NT2/D1 (cell line): ENCODE measurements around the gene ADAM22.
"Not testable (repeated sequence)": the region's sequence is repeated elsewhere in the genome, so short reads cannot be mapped to it uniquely, and the experiment has no call there.

Experiments
- DNase-seq: peaks from one replicate; pipeline ENCODE4 v3.0.0-alpha.2; 2011; ENCODE audit warnings: low read depth, low spot score
- H3K27me3 ChIP-seq: 2 replicates; pipeline ENCODE4 v1.6.0; 2011; ENCODE audit warnings: mild to moderate bottlenecking; ENCODE audit not compliant: insufficient read length, insufficient read depth
- H3K36me3 ChIP-seq: 2 replicates; pipeline ENCODE4 v1.6.1; 2011; ENCODE audit warnings: mild to moderate bottlenecking, low read length, mixed read lengths; ENCODE audit not compliant: insufficient read depth, insufficient read length
- H3K4me1 ChIP-seq: 2 replicates; pipeline ENCODE4 v1.5.1; 2011; ENCODE audit not compliant: insufficient read depth, insufficient read length
- H3K4me3 ChIP-seq: 2 replicates; pipeline ENCODE4 v1.5.1; 2011; ENCODE audit warnings: low read depth; ENCODE audit not compliant: insufficient read length
- H3K9ac ChIP-seq: 2 replicates; pipeline ENCODE4 v1.6.0; 2011; ENCODE audit warnings: low read depth; ENCODE audit not compliant: insufficient read length
- H3K9me3 ChIP-seq: 2 replicates; pipeline ENCODE4 v1.5.1; 2011; ENCODE audit warnings: mild to moderate bottlenecking, low read length; ENCODE audit not compliant: insufficient read depth
- SUZ12 ChIP-seq: IDR thresholded peaks from 2 replicates; pipeline ENCODE4 v1.6.1; 2011; ENCODE audit not compliant: insufficient read length, insufficient read depth; ENCODE audit errors: extremely low read depth
- YY1 ChIP-seq: IDR thresholded peaks from 2 replicates; pipeline ENCODE4 v1.6.1; 2011; ENCODE audit not compliant: insufficient read length, insufficient read depth
- ZNF274 ChIP-seq: IDR thresholded peaks from 2 replicates; pipeline ENCODE4 v1.6.1; 2011; ENCODE audit warnings: mild to moderate bottlenecking, low read depth, low read length

ADAM22 gene, protein sequence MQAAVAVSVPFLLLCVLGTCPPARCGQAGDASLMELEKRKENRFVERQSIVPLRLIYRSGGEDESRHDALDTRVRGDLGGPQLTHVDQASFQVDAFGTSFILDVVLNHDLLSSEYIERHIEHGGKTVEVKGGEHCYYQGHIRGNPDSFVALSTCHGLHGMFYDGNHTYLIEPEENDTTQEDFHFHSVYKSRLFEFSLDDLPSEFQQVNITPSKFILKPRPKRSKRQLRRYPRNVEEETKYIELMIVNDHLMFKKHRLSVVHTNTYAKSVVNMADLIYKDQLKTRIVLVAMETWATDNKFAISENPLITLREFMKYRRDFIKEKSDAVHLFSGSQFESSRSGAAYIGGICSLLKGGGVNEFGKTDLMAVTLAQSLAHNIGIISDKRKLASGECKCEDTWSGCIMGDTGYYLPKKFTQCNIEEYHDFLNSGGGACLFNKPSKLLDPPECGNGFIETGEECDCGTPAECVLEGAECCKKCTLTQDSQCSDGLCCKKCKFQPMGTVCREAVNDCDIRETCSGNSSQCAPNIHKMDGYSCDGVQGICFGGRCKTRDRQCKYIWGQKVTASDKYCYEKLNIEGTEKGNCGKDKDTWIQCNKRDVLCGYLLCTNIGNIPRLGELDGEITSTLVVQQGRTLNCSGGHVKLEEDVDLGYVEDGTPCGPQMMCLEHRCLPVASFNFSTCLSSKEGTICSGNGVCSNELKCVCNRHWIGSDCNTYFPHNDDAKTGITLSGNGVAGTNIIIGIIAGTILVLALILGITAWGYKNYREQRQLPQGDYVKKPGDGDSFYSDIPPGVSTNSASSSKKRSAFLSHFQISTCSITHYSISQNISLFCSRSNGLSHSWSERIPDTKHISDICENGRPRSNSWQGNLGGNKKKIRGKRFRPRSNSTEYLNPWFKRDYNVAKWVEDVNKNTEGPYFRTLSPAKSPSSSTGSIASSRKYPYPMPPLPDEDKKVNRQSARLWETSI

GRCh38 chr7:87933953-87934698, at the start of gene ADAM22:
Gene ADAM22 (plus strand): TSS chr7:87934251. CDS start chr7:87934466, 215 bp downstream.
- H3K36me3 ChIP-seq, result no peaks in the 10 kb centered on the region
- peak within 1 kb of the TSS; percentile 91 for H3K9ac ChIP-seq
- H3K4me3 ChIP-seq, result peak within 1 kb of the TSS; percentile 75
- no peaks in the 10 kb centered on the region for H3K4me1 ChIP-seq
- no peaks in the 10 kb centered on the region for H3K9me3 ChIP-seq
- peak; percentile 89 for DNase-seq
- TF ChIP-seq ZNF274 (no peak), YY1 (no peak), SUZ12 (no peak)
- peaks cover 20% of the 10 kb centered on the region for H3K27me3 ChIP-seq

DNA sequence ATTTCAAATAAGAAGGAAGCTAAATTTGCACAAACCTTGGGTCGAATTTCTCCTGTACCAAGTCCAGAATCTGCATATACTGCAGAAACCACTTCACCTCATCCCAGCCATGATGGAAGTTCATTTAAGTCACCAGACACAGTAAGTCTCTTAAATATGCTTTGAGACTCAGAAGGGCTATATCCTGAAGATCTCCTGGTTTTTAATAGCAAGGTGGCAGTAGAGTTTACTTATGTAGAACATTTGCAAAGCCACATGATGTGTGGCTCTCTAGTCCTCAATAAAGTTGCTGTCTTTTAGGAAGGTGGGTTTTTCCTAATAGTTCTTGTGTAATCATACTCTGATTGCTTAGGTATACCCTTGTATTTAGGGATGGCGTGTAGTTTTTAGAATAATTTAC, 49.0 kb upstream of the ADAM22 start:
- no peak for TF ChIP-seq ZNF274
- no peak for TF ChIP-seq SUZ12
- TF ChIP-seq YY1, result no peak
- Histone ChIP-seq H3K36me3 (peaks cover 66% of the 10 kb centered on the region), H3K9ac (no peak overlapping the region), H3K9me3 (no peaks in the 10 kb centered on the region), H3K4me3 (no peak overlapping the region), H3K4me1 (no peaks in the 10 kb centered on the region), H3K27me3 (no peaks in the 10 kb centered on the region)
- DNase-seq, result no peak

DNA sequence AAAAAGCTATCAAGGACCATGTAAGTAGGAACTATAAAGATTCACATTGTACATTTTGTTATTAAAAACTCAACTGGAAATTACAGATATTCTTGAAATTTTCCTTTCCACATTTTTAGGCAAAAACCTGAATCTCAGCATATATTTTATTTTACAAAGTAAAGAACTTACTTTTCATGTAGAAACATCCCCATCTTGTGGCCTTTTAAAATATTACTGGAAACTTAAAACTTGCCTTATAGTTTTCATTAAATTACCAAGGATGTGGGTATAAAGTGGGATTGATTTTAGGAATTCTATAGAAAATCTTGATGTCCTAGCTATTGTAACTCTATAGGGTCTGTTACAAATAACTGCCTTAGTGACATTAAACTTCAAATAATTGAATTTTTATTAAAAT, 47.2 kb upstream of the ADAM22 start:
- no peak for DNase-seq
- TF ChIP-seq SUZ12, result no peak
- no peak for TF ChIP-seq ZNF274
- no peak for TF ChIP-seq YY1
- H3K36me3 ChIP-seq, result peaks cover 55% of the 10 kb centered on the region
- no peaks in the 10 kb centered on the region for H3K4me1 ChIP-seq
- H3K4me3 ChIP-seq, result no peak overlapping the region
- no peaks in the 10 kb centered on the region for H3K9me3 ChIP-seq
- no peak overlapping the region for H3K9ac ChIP-seq
- H3K27me3 ChIP-seq, result no peaks in the 10 kb centered on the region

DNA sequence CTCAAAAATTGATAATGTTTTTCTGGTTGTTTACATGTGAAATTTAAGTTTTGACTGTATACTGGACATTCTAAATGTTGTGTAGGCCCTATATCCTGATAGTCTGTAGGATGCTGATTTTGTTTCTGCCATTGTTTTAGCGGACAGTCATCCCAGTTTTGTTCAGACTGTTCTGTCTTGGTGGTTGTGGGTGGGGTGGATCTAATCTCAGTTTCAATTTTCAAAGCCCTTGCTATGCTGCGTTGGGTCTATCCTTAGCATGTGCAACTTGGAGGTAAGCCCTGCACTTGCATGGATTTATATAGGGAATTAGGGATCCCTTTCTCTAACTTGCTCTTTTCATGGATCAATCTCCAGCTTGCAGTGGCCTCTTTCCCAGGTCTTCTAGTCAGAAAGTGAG, 38.7 kb upstream of the ADAM22 start:
- peaks cover 37% of the 10 kb centered on the region for H3K36me3 ChIP-seq

DNA sequence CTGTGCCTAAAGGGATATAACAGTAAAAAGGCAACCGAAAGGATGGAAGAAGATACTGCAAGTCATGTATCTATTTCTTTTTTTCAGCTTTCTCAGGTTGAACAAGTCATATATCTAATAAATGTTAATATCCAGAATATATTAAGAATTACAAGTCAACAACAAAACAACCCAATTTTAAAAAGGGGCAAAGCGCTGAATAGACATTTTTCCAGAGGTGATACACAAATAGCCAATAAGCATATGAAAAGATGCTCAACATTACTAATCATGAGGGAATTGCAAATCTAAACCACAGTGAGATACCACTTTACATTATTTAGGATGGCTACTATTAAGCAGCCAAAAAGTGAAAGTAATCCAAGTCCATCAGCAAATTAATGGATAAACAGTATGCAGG, 34.8 kb upstream of the ADAM22 start:
- TF ChIP-seq YY1, result no peak
- TF ChIP-seq SUZ12, result no peak
- TF ChIP-seq ZNF274, result no peak
- Histone ChIP-seq H3K9me3 (no peaks in the 10 kb centered on the region), H3K4me1 (no peaks in the 10 kb centered on the region), H3K27me3 (no peaks in the 10 kb centered on the region), H3K4me3 (no peak overlapping the region), H3K9ac (no peak overlapping the region), H3K36me3 (peaks cover 55% of the 10 kb centered on the region)
- DNase-seq, result no peak

More for the DNA sequence above, 38.7 kb upstream of the ADAM22 start:
- no peaks in the 10 kb centered on the region for H3K27me3 ChIP-seq
- no peak overlapping the region for H3K4me3 ChIP-seq
- H3K4me1 ChIP-seq, result no peaks in the 10 kb centered on the region
- no peaks in the 10 kb centered on the region for H3K9me3 ChIP-seq
- no peak for DNase-seq
- TF ChIP-seq ZNF274, result no peak
- H3K9ac ChIP-seq, result no peak overlapping the region

GRCh38 chr7:87907136-87907906, 26.7 kb upstream of the ADAM22 start:
- H3K36me3 ChIP-seq, result peaks cover 31% of the 10 kb centered on the region
- not testable (repeated sequence) for H3K9ac ChIP-seq, H3K4me3 ChIP-seq, H3K27me3 ChIP-seq, H3K9me3 ChIP-seq, H3K4me1 ChIP-seq, DNase-seq

GRCh38 chr7:87908814-87909213, 25.2 kb upstream of the ADAM22 start:
- not testable (repeated sequence) for DNase-seq, H3K9me3 ChIP-seq, H3K27me3 ChIP-seq, H3K4me1 ChIP-seq, H3K9ac ChIP-seq, H3K4me3 ChIP-seq
- peaks cover 26% of the 10 kb centered on the region for H3K36me3 ChIP-seq
